ENCODE measurements around the gene AMN.

AMN gene

DNA sequence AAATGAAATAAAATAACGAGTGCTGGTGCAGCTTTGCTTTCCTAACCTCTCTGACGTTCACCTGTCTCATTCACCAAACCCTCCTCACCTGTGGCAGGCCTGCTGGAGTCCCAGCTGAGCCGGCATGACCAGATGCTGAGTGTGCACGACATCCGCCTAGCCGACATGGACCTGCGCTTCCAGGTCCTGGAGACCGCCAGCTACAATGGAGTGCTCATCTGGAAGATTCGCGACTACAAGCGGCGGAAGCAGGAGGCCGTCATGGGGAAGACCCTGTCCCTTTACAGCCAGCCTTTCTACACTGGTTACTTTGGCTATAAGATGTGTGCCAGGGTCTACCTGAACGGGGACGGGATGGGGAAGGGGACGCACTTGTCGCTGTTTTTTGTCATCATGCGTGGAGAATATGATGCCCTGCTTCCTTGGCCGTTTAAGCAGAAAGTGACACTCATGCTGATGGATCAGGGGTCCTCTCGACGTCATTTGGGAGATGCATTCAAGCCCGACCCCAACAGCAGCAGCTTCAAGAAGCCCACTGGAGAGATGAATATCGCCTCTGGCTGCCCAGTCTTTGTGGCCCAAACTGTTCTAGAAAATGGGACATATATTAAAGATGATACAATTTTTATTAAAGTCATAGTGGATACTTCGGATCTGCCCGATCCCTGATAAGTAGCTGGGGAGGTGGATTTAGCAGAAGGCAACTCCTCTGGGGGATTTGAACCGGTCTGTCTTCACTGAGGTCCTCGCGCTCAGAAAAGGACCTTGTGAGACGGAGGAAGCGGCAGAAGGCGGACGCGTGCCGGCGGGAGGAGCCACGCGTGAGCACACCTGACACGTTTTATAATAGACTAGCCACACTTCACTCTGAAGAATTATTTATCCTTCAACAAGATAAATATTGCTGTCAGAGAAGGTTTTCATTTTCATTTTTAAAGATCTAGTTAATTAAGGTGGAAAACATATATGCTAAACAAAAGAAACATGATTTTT is 17.1 kb upstream of the AMN start:
- Histone ChIP-seq H3K36me3 (ENCODE audit: control insufficient read depth, insufficient read depth, low read length) (peaks cover 48% of the 10 kb centered on the region), H3K27ac (ENCODE audit: insufficient read depth, low read length, poor library complexity, severe bottlenecking) (no peak overlapping the region)

DNA sequence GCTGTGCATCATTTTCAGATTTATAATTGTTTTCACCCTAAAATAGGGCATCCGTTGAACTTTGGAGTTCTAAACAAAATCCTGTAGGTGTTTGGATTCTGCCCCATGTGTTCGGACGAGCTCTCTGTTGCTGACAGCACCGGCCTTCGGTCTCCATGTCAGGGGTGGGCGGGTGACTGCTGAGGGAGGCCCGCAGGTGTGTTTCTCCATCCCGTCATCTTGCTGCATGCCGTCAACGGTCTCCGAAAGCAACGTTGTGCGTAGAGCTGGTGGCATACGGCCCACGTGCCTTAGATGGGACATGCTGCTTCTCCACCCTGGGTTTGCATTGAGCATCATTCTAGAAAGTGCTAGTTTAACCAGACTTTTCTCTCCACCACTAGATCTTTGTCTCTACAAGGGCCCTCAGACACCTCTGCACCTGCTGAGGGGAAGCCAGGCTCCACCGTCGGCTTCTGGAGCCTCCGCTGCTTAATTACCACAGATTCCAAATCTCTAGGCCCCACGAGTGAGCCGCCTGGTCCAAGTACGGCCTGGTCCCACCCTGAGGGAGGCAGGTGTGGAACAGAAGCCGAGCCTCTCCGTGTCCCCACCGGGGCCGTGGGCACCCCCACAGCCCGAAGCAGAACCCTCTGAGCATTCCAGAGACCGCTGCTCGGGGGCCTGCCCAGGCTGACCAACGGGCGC is 15.7 kb upstream of the AMN start:
- no peaks in the 10 kb centered on the region for H3K9me3 ChIP-seq (ENCODE audit: control insufficient read depth, low read length)
- no peak for DNase-seq
- H3K4me1 ChIP-seq (ENCODE audit: control insufficient read depth, insufficient read depth, low read length, poor library complexity, severe bottlenecking) = no peaks in the 10 kb centered on the region
- no peak overlapping the region for H3K27ac ChIP-seq (ENCODE audit: insufficient read depth, low read length, poor library complexity, severe bottlenecking)
- peaks cover 44% of the 10 kb centered on the region for H3K36me3 ChIP-seq (ENCODE audit: control insufficient read depth, insufficient read depth, low read length)
- H3K27me3 ChIP-seq (replicated peaks; ENCODE audit: control insufficient read depth, insufficient read depth, low read length, poor library complexity, severe bottlenecking) = no peaks in the 10 kb centered on the region
- H3K4me3 ChIP-seq (ENCODE audit: insufficient read depth, low read depth, low read length, poor library complexity, severe bottlenecking) = no peak overlapping the region

More for the DNA sequence above, 17.1 kb upstream of the AMN start:
- no peak for DNase-seq
- Histone ChIP-seq H3K4me3 (ENCODE audit: insufficient read depth, low read depth, low read length, poor library complexity, severe bottlenecking) (no peak overlapping the region), H3K9me3 (ENCODE audit: control insufficient read depth, low read length) (no peaks in the 10 kb centered on the region), H3K27me3 (replicated peaks; ENCODE audit: control insufficient read depth, insufficient read depth, low read length, poor library complexity, severe bottlenecking) (no peaks in the 10 kb centered on the region), H3K4me1 (ENCODE audit: control insufficient read depth, insufficient read depth, low read length, poor library complexity, severe bottlenecking) (no peaks in the 10 kb centered on the region)

DNA sequence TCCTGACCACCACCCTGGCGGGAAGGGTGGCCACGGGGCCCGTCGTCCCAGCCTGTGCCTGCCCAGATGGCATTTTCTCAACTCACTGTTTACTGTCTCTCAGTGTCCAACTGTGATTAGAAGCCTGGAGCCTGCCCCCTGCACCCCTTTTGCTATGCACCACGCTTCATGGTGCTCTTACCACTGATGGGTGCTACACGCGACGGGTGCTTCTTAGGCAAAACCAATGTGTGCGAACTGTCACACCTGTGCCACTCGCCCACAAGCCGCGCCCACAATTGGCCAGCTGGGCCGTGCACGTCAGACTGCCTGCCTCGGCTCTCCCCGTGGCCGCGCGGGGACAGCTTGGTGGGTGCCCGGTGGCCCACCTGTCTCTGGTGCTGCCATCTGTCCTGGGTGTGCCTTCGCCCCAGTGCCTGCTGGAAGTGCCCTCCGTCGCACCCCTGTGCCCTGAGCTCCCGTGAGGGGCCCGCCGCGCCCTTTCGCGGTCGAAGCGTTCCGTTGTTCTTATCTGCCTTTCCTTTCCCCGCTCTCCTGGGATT is 15.1 kb upstream of the AMN start:
- Histone ChIP-seq H3K4me1 (ENCODE audit: control insufficient read depth, insufficient read depth, low read length, poor library complexity, severe bottlenecking) (no peaks in the 10 kb centered on the region), H3K9me3 (ENCODE audit: control insufficient read depth, low read length) (no peaks in the 10 kb centered on the region), H3K4me3 (ENCODE audit: insufficient read depth, low read depth, low read length, poor library complexity, severe bottlenecking) (no peak overlapping the region), H3K27me3 (replicated peaks; ENCODE audit: control insufficient read depth, insufficient read depth, low read length, poor library complexity, severe bottlenecking) (no peaks in the 10 kb centered on the region), H3K27ac (ENCODE audit: insufficient read depth, low read length, poor library complexity, severe bottlenecking) (no peak overlapping the region), H3K36me3 (ENCODE audit: control insufficient read depth, insufficient read depth, low read length) (peaks cover 47% of the 10 kb centered on the region)
- DNase-seq = no peak

DNA sequence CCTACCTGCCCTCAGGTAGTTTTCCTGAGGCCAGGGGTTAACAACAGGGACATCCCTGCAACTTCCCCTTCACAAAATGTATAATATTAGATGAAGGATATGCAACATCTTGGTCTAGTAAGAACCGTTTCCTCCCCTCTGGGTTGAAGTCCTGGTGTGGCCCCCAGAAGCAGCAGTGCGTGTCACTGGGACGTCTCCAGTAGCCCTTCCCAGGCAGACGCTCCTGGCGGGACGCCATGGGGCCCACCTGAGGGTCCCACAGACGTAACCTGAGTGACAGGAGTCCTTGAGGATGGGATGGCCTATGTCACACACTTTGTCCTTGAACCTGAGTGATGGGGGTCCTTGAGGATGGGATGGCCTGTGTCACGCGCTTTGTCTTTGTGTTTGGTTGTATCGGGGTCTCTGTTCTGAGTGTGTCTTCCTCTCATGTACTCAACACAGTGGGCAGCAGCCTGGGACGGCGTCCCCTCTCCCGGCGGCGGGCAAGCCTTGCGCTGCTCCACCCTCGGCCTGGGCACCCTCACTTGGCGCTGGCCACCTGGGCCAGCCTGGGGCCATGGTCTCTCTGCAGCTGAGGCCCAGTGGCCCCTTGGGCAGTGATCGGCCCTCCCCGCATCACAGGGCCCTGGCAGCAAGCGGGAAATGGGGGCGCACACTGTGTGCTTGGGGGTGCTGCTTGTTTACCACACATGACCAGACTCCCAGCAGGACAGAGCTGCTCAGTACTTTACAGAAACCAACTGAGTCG is 14.3 kb upstream of the AMN start:
- no peaks in the 10 kb centered on the region for H3K27me3 ChIP-seq (replicated peaks; ENCODE audit: control insufficient read depth, insufficient read depth, low read length, poor library complexity, severe bottlenecking)
- no peaks in the 10 kb centered on the region for H3K9me3 ChIP-seq (ENCODE audit: control insufficient read depth, low read length)
- no peaks in the 10 kb centered on the region for H3K4me1 ChIP-seq (ENCODE audit: control insufficient read depth, insufficient read depth, low read length, poor library complexity, severe bottlenecking)
- peaks cover 44% of the 10 kb centered on the region for H3K36me3 ChIP-seq (ENCODE audit: control insufficient read depth, insufficient read depth, low read length)
- H3K4me3 ChIP-seq (ENCODE audit: insufficient read depth, low read depth, low read length, poor library complexity, severe bottlenecking) = no peak overlapping the region
- DNase-seq = no peak
- no peak overlapping the region for H3K27ac ChIP-seq (ENCODE audit: insufficient read depth, low read length, poor library complexity, severe bottlenecking)

DNA sequence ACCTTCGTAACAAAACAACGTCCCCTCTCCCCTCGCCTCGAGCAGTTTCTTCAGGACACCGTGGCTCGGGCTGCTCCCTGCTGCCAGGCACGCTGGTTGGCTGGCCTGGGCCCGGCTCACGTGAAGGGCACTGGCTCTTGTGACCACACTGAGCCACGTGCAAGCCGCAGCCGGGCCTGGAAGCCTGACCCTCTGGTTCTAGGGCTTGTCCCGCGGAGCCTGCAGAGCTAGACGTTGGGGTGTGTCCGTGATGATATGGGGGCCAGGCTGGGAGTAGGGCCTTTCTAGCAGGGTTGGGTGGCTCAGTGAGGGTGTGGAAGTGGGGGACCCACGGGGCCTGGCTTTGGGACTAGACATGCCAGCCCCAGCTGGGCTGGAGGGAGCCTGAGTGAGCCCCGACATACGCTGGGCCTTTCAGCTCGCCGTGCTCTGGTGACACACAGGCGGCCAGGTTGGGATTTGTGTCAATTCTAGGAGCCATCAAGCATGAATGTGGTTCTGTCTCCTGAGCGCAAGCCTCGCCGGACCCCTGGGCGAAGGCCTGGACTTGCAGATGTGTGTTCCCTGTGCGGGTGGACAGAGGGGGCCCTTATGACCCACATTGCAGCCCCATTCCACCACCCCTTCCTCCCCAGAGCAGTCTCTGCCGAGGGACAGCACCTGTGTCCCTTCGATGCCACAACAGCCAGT is 13.6 kb upstream of the AMN start:
- Histone ChIP-seq H3K27ac (ENCODE audit: insufficient read depth, low read length, poor library complexity, severe bottlenecking) (no peak overlapping the region), H3K4me3 (ENCODE audit: insufficient read depth, low read depth, low read length, poor library complexity, severe bottlenecking) (no peak overlapping the region), H3K4me1 (ENCODE audit: control insufficient read depth, insufficient read depth, low read length, poor library complexity, severe bottlenecking) (no peaks in the 10 kb centered on the region), H3K9me3 (ENCODE audit: control insufficient read depth, low read length) (no peaks in the 10 kb centered on the region), H3K36me3 (ENCODE audit: control insufficient read depth, insufficient read depth, low read length) (peaks cover 36% of the 10 kb centered on the region), H3K27me3 (replicated peaks; ENCODE audit: control insufficient read depth, insufficient read depth, low read length, poor library complexity, severe bottlenecking) (no peaks in the 10 kb centered on the region)
- no peak for DNase-seq

DNA sequence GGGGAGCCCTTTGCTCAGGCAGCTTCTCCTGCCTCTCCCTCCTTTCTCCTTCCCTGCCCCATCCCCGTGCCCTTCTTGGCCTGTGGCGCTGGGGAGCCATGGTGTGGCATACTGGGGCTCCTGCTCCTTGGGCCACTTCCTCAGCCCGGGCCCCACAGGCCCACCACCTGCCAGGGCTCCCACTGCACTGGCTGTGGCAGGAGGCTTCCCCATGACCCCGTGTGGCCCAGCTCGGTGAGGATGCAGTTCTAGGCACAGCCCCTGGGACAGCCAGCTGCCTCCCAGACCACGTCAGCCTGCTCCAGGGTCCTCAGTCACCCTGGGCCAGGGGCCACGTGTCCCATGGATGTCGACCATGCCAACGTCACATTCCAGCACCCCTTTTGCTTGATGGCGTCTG is 13.0 kb upstream of the AMN start:
- Histone ChIP-seq H3K27me3 (replicated peaks; ENCODE audit: control insufficient read depth, insufficient read depth, low read length, poor library complexity, severe bottlenecking) (no peaks in the 10 kb centered on the region), H3K36me3 (ENCODE audit: control insufficient read depth, insufficient read depth, low read length) (peaks cover 34% of the 10 kb centered on the region), H3K4me3 (ENCODE audit: insufficient read depth, low read depth, low read length, poor library complexity, severe bottlenecking) (no peak overlapping the region), H3K27ac (ENCODE audit: insufficient read depth, low read length, poor library complexity, severe bottlenecking) (no peak overlapping the region), H3K4me1 (ENCODE audit: control insufficient read depth, insufficient read depth, low read length, poor library complexity, severe bottlenecking) (no peaks in the 10 kb centered on the region), H3K9me3 (ENCODE audit: control insufficient read depth, low read length) (no peaks in the 10 kb centered on the region)
- DNase-seq = no peak

DNA sequence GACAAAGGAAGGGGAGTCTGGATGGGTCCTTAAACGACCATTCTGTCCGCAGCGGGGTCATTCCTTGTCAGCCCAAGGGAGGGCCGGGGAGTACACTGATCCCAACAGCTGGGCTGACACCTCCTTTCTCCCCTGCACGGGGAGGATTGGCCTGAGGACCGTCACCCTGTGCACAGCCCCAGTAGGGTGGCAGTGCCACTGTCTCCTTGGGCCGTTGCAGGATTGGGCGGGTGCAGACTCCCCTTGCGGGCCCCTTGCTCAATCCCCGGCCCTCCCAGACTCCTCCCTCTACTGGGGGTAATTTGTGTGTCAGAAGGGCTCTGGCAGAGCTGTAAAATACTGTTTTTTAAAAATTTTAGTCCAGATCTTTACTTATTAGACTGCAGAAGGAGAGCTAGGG is 12.6 kb upstream of the AMN start:
- H3K36me3 ChIP-seq (ENCODE audit: control insufficient read depth, insufficient read depth, low read length) = peaks cover 34% of the 10 kb centered on the region
- H3K4me3 ChIP-seq (ENCODE audit: insufficient read depth, low read depth, low read length, poor library complexity, severe bottlenecking) = no peak overlapping the region
- no peaks in the 10 kb centered on the region for H3K4me1 ChIP-seq (ENCODE audit: control insufficient read depth, insufficient read depth, low read length, poor library complexity, severe bottlenecking)
- H3K27me3 ChIP-seq (replicated peaks; ENCODE audit: control insufficient read depth, insufficient read depth, low read length, poor library complexity, severe bottlenecking) = no peaks in the 10 kb centered on the region
- H3K9me3 ChIP-seq (ENCODE audit: control insufficient read depth, low read length) = no peaks in the 10 kb centered on the region
- DNase-seq = no peak
- H3K27ac ChIP-seq (ENCODE audit: insufficient read depth, low read length, poor library complexity, severe bottlenecking) = no peak overlapping the region

DNA sequence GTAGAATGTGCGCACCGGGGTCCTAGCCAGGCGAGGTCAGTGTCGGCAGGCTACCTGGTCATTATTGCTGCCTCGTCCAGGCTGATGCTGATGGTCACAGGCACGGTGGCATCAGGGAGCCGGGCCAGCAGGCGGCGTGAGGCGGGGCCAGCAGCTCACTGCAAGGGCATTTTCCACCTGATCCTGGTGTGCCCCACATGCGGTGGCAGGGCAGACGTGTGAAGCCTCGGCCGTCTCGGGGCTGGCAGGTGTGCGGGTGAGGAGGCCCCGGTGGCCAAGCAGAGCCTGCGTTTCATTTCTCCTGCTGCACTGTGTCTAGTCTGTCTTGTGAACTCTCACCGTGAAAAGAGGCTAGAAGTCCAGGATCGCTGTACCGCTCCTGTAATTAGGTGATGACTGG is 12.0 kb upstream of the AMN start:
- Histone ChIP-seq H3K27ac (ENCODE audit: insufficient read depth, low read length, poor library complexity, severe bottlenecking) (no peak overlapping the region), H3K4me1 (ENCODE audit: control insufficient read depth, insufficient read depth, low read length, poor library complexity, severe bottlenecking) (no peaks in the 10 kb centered on the region), H3K36me3 (ENCODE audit: control insufficient read depth, insufficient read depth, low read length) (peaks cover 29% of the 10 kb centered on the region), H3K27me3 (replicated peaks; ENCODE audit: control insufficient read depth, insufficient read depth, low read length, poor library complexity, severe bottlenecking) (no peaks in the 10 kb centered on the region), H3K4me3 (ENCODE audit: insufficient read depth, low read depth, low read length, poor library complexity, severe bottlenecking) (no peak overlapping the region), H3K9me3 (ENCODE audit: control insufficient read depth, low read length) (no peaks in the 10 kb centered on the region)
- DNase-seq = no peak

DNA sequence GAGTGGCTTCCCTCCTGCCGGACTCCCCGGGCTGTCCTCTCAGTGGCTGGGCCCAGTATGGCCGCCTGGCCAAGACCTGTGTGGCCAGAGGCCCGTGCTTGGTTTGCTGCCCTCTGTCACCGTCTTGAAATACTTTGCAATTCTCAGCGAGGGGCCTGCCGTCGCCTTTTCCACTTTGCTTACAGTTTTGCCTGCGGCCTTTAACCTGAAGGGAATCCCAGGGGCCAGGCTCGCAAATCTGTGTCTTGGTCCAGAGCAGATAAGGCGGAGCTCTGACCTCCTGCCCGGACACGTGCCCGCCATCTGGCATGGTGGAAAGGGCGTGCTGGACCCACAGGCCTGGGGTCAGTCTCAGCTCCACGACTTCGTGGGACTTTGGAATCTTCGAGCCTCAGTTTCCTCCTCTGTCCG is 10.9 kb upstream of the AMN start:
- DNase-seq = no peak
- Histone ChIP-seq H3K4me1 (ENCODE audit: control insufficient read depth, insufficient read depth, low read length, poor library complexity, severe bottlenecking) (no peaks in the 10 kb centered on the region), H3K36me3 (ENCODE audit: control insufficient read depth, insufficient read depth, low read length) (peaks cover 18% of the 10 kb centered on the region), H3K4me3 (ENCODE audit: insufficient read depth, low read depth, low read length, poor library complexity, severe bottlenecking) (no peak overlapping the region), H3K9me3 (ENCODE audit: control insufficient read depth, low read length) (no peaks in the 10 kb centered on the region), H3K27me3 (replicated peaks; ENCODE audit: control insufficient read depth, insufficient read depth, low read length, poor library complexity, severe bottlenecking) (no peaks in the 10 kb centered on the region), H3K27ac (ENCODE audit: insufficient read depth, low read length, poor library complexity, severe bottlenecking) (no peak overlapping the region)
